HFF-Myc (cell line): Measurements from ENCODE around the gene IL4I1.

Source experiments
- DNase-seq: peaks from one replicate; pipeline ENCODE4 v3.0.0-alpha.2; 2011; ENCODE audit warnings: low read depth; ENCODE audit errors: extremely low read depth
- H3K4me3 ChIP-seq: replicated peaks from 2 replicates; pipeline ENCODE4 v1.5.1; 2011; ENCODE audit warnings: low read depth, mild to moderate bottlenecking, control low read depth, low read length
- CTCF ChIP-seq: IDR thresholded peaks from 2 replicates; pipeline ENCODE4 v1.5.1; 2012; ENCODE audit warnings: mild to moderate bottlenecking, low read depth, low read length, control low read depth; ENCODE audit errors: missing control alignments

IL4I1 gene

GRCh38 chr19:49888510-49888824, 8.2 kb downstream of the IL4I1 start:
- DNase-seq, result no peak
- H3K4me3 ChIP-seq, result no peak overlapping the region
- no peak for TF ChIP-seq CTCF

- H3K4me3 ChIP-seq, result no peak overlapping the region
- DNase-seq, result no peak
- TF ChIP-seq CTCF, result no peak
Observed at GRCh38 chr19:49887665-49888509, 8.8 kb downstream of the IL4I1 start.

GRCh38 chr19:49887037-49887664, 9.5 kb downstream of the IL4I1 start:
- H3K4me3 ChIP-seq, result no peak overlapping the region
- no peak for TF ChIP-seq CTCF
- no peak for DNase-seq

- no peak for TF ChIP-seq CTCF
Observed at GRCh38 chr19:49884760-49885159, 11.9 kb downstream of the IL4I1 start.

GRCh38 chr19:49884109-49884508, 12.6 kb downstream of the IL4I1 start:
- no peak overlapping the region for H3K4me3 ChIP-seq
- no peak for DNase-seq
- no peak for TF ChIP-seq CTCF

More at GRCh38 chr19:49884760-49885159, 11.9 kb downstream of the IL4I1 start:
- H3K4me3 ChIP-seq, result no peak overlapping the region
- DNase-seq, result no peak

GRCh38 chr19:49883094-49883493, 13.6 kb downstream of the IL4I1 start:
- no peak for DNase-seq
- no peak for TF ChIP-seq CTCF
- H3K4me3 ChIP-seq, result no peak overlapping the region
